MM.1S (cell line): ENCODE measurements around the gene RGL2.

Experiments used
- DNase-seq: peaks from one replicate; pipeline ENCODE4 v3.0.0-alpha.2; 2015
- H2AFZ ChIP-seq: fragments of 300-600 bp; sonication (generic); 2 replicates; pipeline ENCODE4 v1.6.0; 2016; ENCODE audit warnings: antibody characterized with exemption, low read length
- H3F3A ChIP-seq: fragments of 300-600 bp; sonication (generic); 2 replicates; pipeline ENCODE4 v1.6.1; 2016; ENCODE audit warnings: mild to moderate bottlenecking, antibody characterized with exemption, low read length, moderate library complexity, mixed read lengths; ENCODE audit not compliant: insufficient read depth
- H3K27ac ChIP-seq: fragments of 300-600 bp; sonication (generic); 2 replicates; pipeline ENCODE4 v1.5.1; 2016; ENCODE audit warnings: mild to moderate bottlenecking, low read length
- H3K27me3 ChIP-seq: fragments of 300-600 bp; sonication (generic); replicated peaks from 2 replicates; pipeline ENCODE4 v1.6.0; 2016; ENCODE audit warnings: low read length; ENCODE audit not compliant: insufficient read depth
- H3K36me3 ChIP-seq: fragments of 300-600 bp; sonication (generic); replicated peaks from 2 replicates; pipeline ENCODE4 v1.6.1; 2016; ENCODE audit warnings: mild to moderate bottlenecking, low read length, mixed read lengths; ENCODE audit not compliant: insufficient read depth
- H3K4me1 ChIP-seq: fragments of 300-600 bp; sonication (generic); 2 replicates; pipeline ENCODE4 v1.6.1; 2016; ENCODE audit warnings: low read length, mixed read lengths
- H3K4me2 ChIP-seq: fragments of 300-600 bp; sonication (generic); 2 replicates; pipeline ENCODE4 v1.6.0; 2016; ENCODE audit warnings: low read depth, low read length
- H3K4me3 ChIP-seq: fragments of 300-600 bp; sonication (generic); 2 replicates; pipeline ENCODE4 v1.5.1; 2016; ENCODE audit warnings: low read length, mixed read lengths
- H3K79me2 ChIP-seq: fragments of 300-600 bp; sonication (generic); 2 replicates; pipeline ENCODE4 v1.6.1; 2016; ENCODE audit warnings: mixed run types, low read length, mixed read lengths
- H3K9ac ChIP-seq: fragments of 300-600 bp; sonication (generic); 2 replicates; pipeline ENCODE4 v1.6.1; 2016; ENCODE audit warnings: low read length, mixed read lengths
- H3K9me2 ChIP-seq: fragments of 300-600 bp; sonication (generic); replicated peaks from 2 replicates; pipeline ENCODE4 v1.6.1; 2016; ENCODE audit warnings: mild to moderate bottlenecking, low read length, mixed read lengths; ENCODE audit not compliant: insufficient read depth
- H3K9me3 ChIP-seq: fragments of 300-600 bp; sonication (generic); replicated peaks from 2 replicates; pipeline ENCODE4 v1.6.1; 2016; ENCODE audit warnings: mild to moderate bottlenecking, low read length, mixed read lengths; ENCODE audit not compliant: insufficient read depth
- H4K20me1 ChIP-seq: fragments of 300-600 bp; sonication (generic); 2 replicates; pipeline ENCODE4 v1.6.1; 2016; ENCODE audit warnings: mild to moderate bottlenecking, low read length, moderate library complexity, mixed read lengths; ENCODE audit not compliant: insufficient read depth
- CTCF ChIP-seq: fragments of 300-600 bp; sonication (generic); IDR thresholded peaks from 2 replicates; pipeline ENCODE4 v1.5.1; 2016; ENCODE audit warnings: antibody characterized with exemption, low read length, mixed read lengths
- EZH2 ChIP-seq: fragments of 300-600 bp; sonication (generic); optimal IDR thresholded peaks from 2 replicates; pipeline ENCODE3; 2017; ENCODE audit warnings: low read depth, mild to moderate bottlenecking, antibody characterized with exemption, low read length, mixed read lengths
- EZH2phosphoT487 ChIP-seq: fragments of 300-600 bp; sonication (generic); IDR thresholded peaks from 2 replicates; pipeline ENCODE4 v1.6.1; 2018; ENCODE audit warnings: antibody characterized with exemption, low read length

The RGL2 gene

GRCh38 chr6:33273924-33274902 is 24.5 kb downstream of the RGL2 start:
- Histone ChIP-seq H3K9ac (no peak overlapping the region), H2AFZ (no peak overlapping the region), H3K27ac (no peak overlapping the region), H3K4me2 (peak overlapping the region; percentile 71; the same call in 1 of the 2 replicates), H3K79me2 (peaks cover 60% of the 10 kb centered on the region), H3K36me3 (peaks cover 7% of the 10 kb centered on the region; the same call in 1 of the 2 replicates), H3K4me1 (peaks cover 9% of the 10 kb centered on the region), H3F3A (peaks cover 64% of the 10 kb centered on the region), H3K9me2 (no peaks in the 10 kb centered on the region), H3K9me3 (no peaks in the 10 kb centered on the region), H3K4me3 (no peak overlapping the region), H4K20me1 (peaks cover 25% of the 10 kb centered on the region), H3K27me3 (no peaks in the 10 kb centered on the region)
- DNase-seq = no peak
- TF ChIP-seq CTCF = no peak
- no peak for TF ChIP-seq EZH2
- TF ChIP-seq EZH2phosphoT487 = no peak

DNA sequence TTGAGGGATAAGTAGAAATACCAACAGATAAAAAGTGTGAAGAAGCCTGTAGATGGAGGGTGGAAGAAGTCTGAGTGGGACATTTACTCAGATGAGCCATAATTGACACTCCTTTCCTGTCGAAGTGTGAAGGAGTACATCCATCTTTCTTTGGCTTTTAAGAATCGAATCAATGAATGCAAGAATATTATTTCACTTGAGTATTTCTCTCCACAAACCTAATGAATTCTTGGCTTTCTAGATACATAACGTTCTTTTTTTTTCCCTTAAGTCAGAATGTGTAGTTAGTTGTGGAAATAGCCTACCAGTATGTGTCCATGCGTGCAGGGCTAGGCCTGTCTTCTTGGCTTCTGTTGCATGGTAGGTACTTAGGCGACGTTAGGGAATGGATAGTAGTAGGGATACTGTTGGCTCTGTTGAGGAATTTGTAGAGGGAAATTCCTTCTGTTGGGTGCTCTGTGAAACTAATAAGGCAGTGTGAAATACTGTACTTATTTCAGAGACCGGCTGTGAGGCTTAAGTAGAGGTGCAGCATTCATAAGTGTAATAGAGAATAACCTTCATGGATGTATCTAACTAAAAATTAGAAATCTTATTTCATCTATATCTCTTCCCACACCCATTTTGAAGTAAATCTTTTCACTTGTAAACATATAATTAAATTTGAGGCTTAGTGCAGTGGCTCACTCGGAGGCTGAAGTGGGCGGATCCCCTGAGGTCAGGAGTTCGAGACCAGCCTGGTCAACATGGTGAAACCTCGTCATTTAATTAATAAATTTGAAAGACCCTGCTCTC is 25.4 kb downstream of the RGL2 start:
- H3K9me3 ChIP-seq = no peaks in the 10 kb centered on the region
- no peaks in the 10 kb centered on the region for H3K27me3 ChIP-seq
- peaks cover 60% of the 10 kb centered on the region for H3K79me2 ChIP-seq
- H3K4me2 ChIP-seq = peak overlapping the region; percentile 71
- peaks cover 9% of the 10 kb centered on the region for H3K4me1 ChIP-seq
- H3K36me3 ChIP-seq = peaks cover 7% of the 10 kb centered on the region; the same call in 1 of the 2 replicates
- H3K27ac ChIP-seq = peak overlapping the region; percentile 65; the same call in 1 of the 2 replicates
- TF ChIP-seq EZH2phosphoT487 = no peak
- no peak for TF ChIP-seq EZH2
- TF ChIP-seq CTCF = no peak
- no peaks in the 10 kb centered on the region for H3K9me2 ChIP-seq
- peaks cover 25% of the 10 kb centered on the region for H4K20me1 ChIP-seq
- peak overlapping the region; percentile 91 for H3K4me3 ChIP-seq
- H3F3A ChIP-seq = peaks cover 62% of the 10 kb centered on the region
- no peak for DNase-seq
- peak overlapping the region; percentile 93 for H3K9ac ChIP-seq
- no peak overlapping the region for H2AFZ ChIP-seq

GRCh38 chr6:33272275-33273128 is 26.2 kb downstream of the RGL2 start:
- peak overlapping the region; percentile 93 for H3K9ac ChIP-seq
- H3K4me2 ChIP-seq = peak overlapping the region; percentile 71
- peaks cover 12% of the 10 kb centered on the region; the same call in 1 of the 2 replicates for H3K36me3 ChIP-seq
- TF ChIP-seq EZH2 (no peak), CTCF (no peak), EZH2phosphoT487 (no peak)
- no peak for DNase-seq
- H4K20me1 ChIP-seq = peaks cover 23% of the 10 kb centered on the region
- peak overlapping the region; percentile 65 for H3K27ac ChIP-seq
- H3K27me3 ChIP-seq = no peaks in the 10 kb centered on the region
- H2AFZ ChIP-seq = peak overlapping the region; percentile 37; the same call in 1 of the 2 replicates
- no peaks in the 10 kb centered on the region for H3K9me3 ChIP-seq
- no peaks in the 10 kb centered on the region for H3K9me2 ChIP-seq
- H3K4me3 ChIP-seq = peak overlapping the region; percentile 91
- peaks cover 60% of the 10 kb centered on the region for H3K79me2 ChIP-seq
- H3F3A ChIP-seq = peaks cover 54% of the 10 kb centered on the region
- H3K4me1 ChIP-seq = peaks cover 9% of the 10 kb centered on the region
